ENCODE measurements around the gene NFKB1.
"Not testable (repeated sequence)": the region's sequence is repeated elsewhere in the genome, so short reads cannot be mapped to it uniquely, and the experiment has no call there.

Gene NFKB1, protein sequence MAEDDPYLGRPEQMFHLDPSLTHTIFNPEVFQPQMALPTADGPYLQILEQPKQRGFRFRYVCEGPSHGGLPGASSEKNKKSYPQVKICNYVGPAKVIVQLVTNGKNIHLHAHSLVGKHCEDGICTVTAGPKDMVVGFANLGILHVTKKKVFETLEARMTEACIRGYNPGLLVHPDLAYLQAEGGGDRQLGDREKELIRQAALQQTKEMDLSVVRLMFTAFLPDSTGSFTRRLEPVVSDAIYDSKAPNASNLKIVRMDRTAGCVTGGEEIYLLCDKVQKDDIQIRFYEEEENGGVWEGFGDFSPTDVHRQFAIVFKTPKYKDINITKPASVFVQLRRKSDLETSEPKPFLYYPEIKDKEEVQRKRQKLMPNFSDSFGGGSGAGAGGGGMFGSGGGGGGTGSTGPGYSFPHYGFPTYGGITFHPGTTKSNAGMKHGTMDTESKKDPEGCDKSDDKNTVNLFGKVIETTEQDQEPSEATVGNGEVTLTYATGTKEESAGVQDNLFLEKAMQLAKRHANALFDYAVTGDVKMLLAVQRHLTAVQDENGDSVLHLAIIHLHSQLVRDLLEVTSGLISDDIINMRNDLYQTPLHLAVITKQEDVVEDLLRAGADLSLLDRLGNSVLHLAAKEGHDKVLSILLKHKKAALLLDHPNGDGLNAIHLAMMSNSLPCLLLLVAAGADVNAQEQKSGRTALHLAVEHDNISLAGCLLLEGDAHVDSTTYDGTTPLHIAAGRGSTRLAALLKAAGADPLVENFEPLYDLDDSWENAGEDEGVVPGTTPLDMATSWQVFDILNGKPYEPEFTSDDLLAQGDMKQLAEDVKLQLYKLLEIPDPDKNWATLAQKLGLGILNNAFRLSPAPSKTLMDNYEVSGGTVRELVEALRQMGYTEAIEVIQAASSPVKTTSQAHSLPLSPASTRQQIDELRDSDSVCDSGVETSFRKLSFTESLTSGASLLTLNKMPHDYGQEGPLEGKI

DNA sequence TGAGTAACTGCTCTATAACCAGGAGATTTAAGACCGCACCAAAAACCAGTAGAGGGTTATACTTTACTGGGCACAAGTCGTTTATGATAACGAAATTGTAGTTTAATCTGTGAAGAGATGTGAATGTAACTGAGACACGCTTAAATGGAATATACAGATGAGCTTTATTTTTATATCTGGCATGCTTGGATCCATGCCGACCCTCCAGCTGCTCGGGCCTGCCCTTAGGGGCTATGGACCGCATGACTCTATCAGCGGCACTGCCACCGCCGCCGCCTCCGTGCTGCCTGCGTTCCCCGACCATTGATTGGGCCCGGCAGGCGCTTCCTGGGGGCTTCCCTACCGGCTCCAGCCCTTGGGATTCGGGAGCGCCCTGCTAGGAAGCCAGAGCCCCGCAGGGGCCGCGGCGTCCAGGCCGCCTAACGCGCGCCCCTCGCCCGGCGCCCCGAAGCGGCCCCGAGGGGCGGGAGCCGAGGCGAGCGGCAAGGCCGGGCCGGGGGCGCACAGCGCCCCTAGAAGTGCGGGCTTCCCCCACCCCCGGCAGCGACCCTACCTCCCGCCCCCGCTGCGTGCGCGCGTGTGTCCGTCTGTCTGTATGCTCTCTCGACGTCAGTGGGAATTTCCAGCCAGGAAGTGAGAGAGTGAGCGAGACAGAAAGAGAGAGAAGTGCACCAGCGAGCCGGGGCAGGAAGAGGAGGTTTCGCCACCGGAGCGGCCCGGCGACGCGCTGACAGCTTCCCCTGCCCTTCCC lies at the start of gene NFKB1:
Gene NFKB1, plus strand, starts transcription at position 664 of the 751 bp plus-strand sequence. CDS start 24,160 bp downstream, outside the sequence.
- DNase-seq = peak; percentile 24

DNA sequence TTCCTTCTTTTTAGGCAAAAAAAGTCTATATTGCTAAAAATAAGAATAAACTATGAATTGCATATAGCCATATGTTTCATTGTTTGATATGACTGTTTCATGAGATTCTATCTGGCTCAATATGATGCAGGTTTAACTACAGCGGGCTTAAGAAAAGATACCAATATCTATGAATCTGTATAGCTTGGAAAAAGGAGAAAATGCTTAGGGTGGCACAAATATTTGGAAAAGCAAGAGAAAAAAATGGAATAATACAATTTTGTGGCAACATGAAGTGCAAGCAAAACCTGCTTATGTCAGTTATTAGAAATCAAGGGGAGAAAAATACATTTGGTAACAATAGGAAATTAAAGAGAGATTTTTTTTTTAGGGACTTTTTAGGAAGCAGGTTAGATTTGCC lies 48.3 kb upstream of the NFKB1 start:
- DNase-seq = no peak

DNA sequence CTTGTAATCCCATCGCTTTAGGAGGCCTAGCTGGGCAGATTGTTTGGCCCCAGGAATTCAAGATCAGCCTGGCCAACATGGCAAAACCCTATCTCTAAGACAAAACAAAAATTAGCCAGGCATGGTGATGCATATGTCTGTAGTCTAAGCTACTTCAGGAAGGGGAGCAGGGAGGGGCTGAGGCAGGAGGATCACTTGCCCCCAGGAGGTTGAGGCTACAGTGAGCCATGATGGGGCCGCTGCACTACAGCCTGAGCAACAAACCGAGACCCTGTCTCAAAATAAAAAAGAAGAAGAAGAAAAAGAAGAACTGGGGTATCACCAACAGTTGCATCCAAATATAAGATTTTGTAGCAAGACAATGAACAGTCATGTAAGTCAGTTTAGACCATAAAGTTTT lies 47.3 kb upstream of the NFKB1 start:
- no peak for DNase-seq

DNA sequence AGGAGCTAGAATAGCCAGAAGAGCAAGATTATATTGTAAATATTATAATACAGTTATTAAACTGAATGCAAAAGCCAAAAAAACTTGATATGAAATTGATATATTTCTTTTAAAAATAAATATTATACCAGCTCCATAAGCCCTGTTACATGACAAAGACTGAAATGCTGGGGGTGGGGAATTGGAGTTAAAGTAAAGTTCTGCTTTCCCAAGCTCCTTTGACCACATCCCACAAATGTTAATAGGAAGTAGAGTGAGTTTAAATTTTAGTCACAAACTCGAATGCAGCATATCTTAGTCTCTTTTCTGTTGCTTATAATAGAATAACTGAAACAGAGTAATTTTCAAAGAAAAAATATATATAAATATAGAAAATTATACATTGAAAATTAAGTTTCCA lies 46.9 kb upstream of the NFKB1 start:
- no peak for DNase-seq

DNA sequence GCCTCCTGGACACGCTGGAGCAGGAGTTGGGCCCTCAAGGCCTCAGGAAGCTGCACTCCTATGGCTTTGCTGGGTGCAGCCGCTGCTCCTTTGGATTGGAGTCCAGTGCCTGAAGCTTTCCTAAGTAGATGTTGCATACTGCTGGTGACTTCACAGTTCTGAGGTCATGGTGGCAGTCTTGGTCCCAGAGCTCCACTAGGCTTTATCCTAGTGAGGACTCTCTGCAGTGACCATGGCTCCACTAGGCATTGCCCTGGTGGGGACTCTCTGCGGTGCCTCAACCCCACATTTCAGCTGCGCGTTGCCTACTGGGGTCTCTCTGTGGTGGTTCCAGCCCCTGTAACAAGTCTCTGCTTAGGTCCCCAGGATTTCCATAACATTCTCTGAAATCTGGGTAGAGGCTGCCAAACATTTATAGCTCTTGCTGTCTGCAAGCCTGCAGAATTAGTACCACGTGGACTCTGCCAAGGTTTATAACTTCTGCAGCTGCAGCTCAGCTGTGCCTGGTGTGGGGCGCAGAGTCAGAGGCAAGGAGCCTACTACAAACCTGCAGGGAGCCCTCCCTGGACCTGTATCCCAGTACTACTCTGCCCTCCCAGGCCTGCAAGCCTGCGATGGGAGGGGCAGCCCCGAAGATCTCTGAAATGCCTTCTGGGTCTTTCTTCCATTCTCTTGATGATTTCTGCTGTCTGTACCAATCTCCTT lies 46.0 kb upstream of the NFKB1 start:
- DNase-seq = no peak

DNA sequence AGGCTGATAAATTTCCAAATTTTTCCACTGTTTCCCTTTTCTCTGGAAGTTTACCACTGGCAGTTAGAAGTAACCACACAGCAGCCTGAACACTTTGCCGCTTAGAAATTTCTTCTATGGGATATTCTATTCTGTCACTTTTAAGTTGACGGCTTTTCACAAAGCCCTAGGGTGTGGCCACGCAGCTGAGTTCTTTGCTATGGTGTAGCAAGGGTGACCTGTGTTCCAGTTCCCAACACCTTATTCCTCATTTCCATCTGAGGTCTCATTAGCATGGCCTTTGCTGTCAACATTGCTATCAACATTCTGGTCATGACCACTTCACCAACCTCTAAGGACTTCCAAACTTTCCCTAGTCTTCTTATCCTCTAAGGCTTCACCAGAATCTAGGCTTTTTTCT lies 45.4 kb upstream of the NFKB1 start:
- no peak for DNase-seq

DNA sequence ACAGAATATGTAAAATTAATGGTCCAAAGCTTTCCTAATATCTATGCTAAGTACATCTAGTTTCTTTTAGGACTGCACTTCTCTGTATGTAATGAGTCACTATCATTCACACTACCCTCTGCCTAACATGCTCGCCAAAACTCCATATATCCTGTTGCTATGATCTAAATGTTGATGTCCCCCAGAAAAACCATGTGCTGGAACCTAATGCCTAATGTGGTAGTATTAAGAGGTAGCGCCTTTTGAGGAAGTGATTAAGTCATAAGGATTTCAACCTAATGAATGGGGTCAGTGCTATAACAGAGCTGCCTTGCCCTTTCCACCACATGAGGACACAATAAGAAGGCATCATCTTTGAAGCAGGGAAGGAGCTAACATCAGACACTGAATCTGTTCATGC lies 34.9 kb upstream of the NFKB1 start:
- no peak for DNase-seq

DNA sequence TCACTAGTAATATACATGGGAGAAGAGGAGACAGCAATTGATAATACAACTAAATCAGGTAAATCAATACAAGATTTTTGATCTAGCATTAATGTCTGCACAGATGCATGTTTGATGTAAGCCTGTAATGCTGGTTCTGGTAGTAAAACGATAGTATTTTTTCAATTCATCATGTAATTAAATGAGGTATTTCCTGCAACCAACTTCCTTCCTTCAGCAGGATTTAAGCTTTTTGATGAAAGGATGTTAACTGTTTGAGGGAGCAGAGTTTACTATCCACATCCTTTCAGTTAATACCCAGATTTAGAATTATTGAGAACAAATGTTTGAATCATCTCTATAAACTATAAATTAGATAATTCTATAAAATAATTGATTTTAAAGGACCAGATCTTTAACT lies 31.4 kb upstream of the NFKB1 start:
- DNase-seq = no peak

DNA sequence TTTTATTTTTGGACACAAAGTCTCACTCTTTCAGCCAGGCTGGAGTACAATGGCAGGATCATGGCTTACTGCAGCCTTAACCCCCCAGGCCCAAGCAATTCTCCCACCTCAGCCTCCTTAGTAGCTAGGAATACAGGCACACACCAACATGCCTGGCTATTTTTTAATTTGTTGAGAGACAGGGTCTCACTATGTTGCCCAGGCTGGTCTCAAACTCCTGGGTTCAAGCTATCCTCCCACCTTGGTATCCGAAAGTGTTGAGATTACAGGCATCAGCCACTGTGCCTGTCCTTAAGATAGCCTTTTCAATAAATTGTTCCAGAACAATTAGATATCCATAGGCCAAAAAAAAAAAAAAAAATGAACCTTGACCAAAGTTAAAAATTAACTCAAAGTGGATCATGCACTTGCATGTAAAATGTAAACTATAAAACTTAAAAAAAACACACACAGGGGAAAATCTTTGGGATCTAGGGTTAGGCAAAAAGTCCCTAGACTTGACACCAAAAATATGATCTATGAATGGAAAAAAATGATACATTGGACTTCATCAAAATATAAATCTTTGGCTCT lies 28.6 kb upstream of the NFKB1 start:
- no peak for DNase-seq

DNA sequence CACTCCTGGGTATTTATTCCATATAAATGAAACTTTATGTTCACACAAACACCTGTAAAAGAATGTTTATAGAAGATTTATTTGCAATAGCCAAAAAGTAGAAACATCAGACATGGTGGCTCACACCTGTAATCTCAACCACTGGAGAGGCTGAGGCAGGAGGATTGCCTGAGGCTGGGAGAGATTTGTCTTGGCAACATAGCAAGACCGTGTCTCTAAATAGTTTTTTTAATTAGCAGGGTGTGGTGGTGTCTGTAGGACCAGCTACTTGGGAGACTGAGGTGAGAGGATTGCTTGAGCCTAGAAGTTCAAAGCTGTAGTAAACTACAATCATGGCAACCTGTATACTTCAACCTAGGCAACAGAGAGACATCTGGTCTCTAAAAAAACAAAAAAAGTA lies 27.7 kb upstream of the NFKB1 start:
- DNase-seq = no peak

DNA sequence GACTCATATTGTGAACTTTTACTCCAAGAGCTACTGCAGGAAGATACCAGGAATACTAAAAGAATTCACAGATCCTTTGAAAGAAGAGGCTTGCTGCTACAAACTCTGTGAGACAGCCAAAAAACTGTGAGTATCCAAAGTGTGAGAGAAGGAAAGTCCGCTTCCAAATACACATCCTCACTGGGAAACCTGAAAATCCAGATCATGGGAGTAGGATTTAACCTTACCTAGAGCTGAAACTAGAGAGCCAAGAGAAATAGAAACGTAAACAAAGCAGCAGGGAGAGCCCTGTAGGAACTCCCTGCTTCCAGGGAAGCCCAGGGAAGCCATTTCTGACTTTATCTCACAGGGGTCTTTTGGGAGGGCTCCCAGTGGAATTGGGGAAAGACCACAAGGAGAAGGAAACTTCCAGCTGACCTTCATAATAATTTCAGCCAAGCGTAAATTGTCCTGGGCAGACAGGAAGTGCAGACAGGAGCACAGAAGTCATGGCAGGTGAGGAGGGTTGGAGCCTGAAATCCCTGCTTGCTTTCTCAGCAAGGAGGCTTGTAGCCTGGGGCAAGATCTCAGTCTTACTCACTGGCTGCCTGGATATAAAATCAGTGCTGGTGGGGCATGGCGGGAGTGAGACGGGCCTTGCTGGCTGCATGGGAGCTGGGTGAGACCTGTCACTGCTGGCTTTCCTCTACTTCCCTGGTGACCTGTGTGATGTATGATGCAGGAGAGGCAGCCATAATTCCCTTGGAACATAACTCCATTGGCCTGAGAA lies 26.2 kb upstream of the NFKB1 start:
- no peak for DNase-seq

DNA sequence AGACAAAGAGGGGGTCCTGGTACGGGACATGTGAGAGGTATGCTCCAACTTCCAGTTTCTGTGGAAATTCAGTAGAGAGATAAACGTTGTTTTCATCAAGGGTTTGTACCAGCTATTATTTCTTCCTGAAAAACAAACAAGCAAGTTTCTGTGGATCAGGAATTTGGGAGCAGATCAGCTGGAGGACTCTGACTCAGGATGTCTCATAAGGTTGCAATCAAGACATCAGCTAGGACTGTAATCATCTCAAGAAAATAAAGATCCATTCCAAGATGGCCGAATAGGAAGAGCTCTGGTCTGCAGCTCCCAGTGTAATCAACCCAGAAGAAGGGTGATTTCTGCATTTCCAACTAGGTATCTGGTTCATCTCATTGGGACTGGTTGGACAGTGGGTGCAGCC lies 23.5 kb upstream of the NFKB1 start:
- DNase-seq = no peak

DNA sequence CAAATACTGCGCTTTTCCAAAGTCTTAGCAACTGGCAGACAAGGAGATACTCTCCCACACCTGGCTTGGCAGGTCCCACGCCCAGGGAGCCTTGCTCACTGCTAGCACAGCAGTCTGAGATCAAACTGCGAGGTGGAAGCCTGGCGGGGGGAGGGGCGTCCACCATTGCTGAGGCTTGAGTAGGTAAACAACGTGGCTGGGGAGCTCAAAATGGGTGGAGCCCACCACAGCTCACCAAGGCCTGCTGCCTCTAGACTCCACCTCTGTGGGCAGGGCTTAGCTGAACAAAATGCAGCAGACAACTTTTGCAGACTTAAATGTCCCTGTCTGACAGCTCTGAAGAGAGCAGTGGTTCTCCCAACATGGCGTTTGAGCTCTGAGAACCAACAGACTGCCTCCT lies 23.0 kb upstream of the NFKB1 start:
- DNase-seq = no peak

DNA sequence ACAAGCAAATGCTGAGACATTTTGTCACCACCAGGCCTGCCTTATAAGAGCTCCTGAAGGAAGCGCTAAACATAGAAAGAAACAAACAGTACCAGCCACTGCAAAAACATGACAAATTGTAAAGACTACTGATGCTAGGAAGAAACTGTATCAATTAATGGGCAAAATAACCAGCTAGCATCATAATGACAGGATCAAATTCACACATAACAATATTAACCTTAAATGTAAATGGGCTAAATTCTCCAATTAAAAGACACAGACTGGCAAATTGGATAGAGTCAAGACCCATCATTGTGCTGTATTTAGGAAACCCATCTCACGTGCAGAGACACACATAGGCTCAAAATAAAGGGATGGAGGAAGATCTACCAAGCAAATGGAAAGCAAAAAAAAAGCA lies 21.3 kb upstream of the NFKB1 start:
- DNase-seq = not testable (repeated sequence)

DNA sequence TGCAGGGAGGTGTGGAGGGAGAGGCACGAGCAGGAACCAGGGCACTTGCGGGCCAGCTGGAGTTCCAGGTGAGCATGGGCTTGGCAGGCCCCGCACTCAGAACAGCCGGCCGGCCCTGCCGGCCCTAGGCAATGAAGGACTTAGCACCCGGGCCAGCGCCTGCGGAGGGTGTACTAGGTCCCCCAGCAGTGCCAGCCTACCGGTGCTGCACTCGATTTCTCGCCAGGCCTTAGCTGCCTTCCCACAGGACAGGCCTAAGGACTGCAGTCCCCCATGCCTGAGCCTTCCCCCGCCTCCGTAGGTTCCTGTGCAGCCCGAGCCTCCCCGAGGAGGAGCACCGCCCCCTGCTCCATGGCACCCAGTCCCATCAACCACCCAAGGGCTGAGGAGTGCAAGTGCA lies 18.0 kb upstream of the NFKB1 start:
- DNase-seq = no peak

DNA sequence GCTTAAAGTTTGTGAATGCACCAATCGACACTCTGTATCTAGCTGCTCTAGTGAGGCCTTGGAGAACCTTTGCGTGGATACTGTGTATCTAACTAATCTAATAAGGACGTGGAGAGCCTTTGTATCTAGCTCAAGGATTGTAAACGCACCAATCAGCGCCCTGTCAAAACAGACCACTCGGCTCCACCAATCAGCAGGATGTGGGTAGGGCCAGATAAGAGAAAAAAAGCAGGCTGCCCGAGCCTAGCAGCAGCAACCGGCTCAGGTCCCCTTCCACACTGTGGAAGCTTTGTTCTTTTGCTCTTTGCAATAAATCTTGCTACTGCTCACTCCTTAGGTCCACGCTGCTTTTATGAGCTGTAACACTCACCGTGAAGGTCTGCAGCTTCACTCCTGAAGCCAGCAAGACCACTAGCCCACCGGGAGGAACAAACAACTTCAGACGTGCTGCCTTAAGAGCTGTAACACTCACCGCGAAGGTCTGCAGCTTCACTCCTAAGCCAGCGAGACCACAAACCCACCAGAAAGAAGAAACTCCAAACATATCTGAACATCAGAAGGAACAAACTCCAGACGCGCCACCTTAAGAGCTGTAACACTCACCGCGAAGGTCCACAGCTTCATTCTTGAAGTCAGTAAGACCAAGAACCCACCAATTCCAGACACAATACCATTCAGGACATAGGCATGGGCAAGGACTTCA lies 17.0 kb upstream of the NFKB1 start:
- not testable (repeated sequence) for DNase-seq

DNA sequence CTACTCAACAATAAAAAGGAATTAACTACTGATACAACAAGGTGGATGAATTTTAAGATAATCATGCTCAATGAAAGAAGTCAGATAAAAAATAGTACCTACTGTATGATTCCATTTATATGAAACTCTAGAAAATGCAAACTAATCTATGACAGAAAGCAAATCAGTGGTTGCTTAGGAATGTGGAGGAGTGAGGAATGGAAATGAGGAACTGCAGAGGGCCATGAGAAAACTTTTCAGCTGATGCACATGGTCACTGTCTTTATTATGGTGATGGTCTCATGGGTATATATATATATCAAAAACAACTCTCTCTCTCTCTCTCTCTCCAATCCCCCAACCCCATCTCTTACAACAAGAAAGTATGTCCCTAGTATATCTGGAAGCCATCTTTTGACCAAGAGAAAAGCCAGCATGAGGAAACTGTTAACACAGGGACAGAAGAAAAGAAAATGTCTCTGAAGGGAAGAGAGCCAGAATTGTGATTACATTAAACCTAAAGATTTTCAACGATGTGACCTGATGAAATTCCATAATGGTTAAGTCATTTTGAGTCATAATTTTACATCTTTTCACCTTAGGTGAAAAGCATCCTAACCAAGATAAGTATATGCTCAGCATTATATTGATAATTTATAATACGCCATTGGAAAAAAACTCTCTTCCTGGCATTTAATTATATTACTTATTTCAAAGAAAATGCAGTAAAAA lies 8.5 kb upstream of the NFKB1 start:
- no peak for DNase-seq

DNA sequence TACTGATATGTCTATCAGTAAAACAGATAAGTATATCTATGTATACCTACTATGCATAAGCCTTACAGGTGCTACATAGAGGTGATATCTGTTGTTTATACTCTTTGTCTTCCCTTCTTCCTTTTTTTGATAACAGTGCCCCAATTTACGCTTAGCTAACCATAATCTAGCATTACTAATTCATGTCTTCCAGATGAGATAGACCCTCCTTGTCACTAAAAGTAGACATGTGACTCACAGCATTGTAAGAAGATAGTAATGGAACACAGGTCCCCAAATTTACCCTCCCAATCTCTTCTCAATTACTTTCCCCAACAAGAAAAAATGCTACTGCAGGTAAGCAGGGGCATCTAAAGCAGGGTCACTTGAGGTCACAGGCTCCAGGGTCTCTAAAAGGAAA lies 7.9 kb upstream of the NFKB1 start:
- DNase-seq = no peak

DNA sequence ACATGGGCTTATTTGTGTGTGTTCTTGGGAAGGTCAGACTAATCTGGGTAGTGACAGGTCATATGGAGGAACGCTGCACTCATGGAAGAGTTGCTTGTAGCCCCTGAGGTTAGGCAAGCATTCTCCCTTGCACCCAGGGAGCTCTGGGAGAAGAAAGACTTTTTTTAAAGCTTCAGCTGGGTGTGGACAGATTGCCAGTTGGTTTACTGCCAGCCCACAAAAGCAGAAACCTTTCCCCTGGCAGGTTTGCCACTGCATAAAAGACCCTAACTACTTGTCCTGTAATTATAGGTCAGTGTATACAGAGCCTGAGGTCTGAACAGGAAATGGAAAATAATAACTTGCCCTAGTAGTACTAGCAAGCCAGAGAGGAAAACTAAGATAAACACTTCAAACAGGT lies 7.4 kb upstream of the NFKB1 start:
- DNase-seq = peak; percentile 59

DNA sequence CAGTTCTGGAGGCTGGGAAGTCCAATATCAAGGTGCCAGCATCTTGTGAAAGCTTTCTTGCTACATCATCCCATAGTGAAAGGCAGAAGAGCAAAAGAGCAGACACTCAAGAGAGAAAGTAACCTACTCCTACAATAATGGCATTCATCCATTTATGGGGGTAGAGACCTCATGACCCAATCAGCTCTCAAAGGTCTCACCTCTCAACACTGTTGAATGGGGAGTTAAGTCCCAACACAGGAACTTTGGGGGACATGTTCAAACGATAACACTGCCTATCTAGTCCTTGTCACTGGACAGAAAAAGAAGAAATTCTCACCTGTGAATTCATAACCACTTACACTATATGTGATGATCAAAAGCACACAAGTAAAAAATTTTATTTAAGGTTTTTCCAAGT lies 6.6 kb upstream of the NFKB1 start:
- no peak for DNase-seq

All from NCI-H2029 (cell line).